HG02884 (cell line): Measurements from ENCODE around the gene MME.

Experiments used
- ATAC-seq: cut with Tn5 transposase; IDR thresholded peaks from one replicate; pipeline ENCODE4 v1.9.1; 2021; ENCODE audit warnings: mild to moderate bottlenecking, moderate library complexity; ENCODE audit not compliant: unreplicated experiment

MME gene

DNA sequence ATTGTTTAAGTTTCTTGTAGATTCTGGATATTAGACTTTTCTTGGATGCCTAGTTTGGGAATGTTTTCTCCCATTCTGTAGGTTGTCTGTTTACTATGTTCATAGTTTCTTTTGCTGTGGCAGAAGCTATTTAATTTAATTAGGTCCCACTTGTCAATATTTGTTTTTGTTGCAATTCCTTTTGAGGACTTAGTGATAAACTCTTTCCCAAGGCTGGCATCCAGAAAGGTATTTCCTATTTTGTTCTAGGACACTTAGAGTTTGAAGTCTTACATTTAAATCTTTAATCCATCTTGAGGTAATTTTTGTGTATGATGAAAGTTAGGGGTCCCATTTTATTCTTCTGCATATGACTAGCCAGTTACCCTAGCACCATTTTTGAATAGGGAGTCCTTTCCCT lies 54.9 kb downstream of the MME start:
- ATAC-seq = no peak

DNA sequence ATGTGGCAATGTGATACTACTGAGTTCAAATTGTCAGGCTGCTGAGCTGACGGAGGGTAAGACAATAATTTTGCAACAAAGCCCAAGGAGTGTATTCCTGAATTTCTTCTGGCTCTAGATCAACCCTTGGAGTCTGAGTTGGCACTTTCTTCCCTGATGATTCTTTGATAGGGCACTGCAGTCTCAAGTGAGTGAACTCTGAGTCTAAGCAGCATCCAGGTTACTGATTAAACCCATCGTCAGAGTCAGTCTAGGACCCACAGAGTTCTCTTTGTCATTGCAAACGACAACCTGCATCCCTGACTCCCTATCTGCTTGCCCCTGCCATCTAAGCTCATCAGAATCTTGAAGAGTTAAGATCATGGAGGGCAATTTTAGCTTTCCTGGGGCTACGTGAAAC lies 58.6 kb downstream of the MME start:
- no peak for ATAC-seq

DNA sequence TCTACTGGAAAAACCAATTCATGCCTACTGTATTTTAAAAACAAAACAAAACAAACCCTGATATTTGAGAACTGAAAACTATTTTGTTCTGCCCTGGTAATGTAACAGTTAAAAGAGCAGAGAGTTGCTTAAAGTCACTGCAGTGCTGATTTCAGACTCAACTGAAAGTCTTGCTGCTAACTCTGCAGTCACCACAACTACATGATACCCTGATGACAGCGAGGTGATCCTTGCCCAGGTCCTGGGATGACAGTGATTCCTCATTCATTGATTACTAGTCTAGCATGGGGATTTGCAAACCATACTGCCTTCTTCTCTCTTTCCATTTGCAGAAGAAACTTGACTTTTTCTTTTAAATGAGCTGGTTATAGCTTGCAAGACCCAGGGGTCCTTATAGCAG lies 67.5 kb downstream of the MME start:
- ATAC-seq = no peak

DNA sequence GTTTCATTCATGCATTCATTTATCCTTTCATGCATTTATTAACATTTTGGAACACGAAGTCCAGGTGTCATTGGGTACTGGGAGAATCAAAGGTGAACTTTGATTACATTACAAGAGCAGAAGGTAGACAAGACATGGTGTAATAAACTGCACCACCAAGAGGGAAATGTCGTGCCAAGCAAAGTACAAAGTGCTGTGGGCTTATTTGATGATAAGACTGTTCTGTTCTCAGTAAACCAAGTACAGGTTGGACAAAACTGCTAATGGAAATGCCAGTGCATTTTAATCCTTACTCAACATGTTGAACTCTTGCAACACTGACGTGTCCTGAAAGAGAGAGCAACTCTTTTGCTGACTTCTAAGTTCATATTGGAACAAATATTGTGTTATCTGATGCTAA lies 69.4 kb downstream of the MME start:
- ATAC-seq = no peak

DNA sequence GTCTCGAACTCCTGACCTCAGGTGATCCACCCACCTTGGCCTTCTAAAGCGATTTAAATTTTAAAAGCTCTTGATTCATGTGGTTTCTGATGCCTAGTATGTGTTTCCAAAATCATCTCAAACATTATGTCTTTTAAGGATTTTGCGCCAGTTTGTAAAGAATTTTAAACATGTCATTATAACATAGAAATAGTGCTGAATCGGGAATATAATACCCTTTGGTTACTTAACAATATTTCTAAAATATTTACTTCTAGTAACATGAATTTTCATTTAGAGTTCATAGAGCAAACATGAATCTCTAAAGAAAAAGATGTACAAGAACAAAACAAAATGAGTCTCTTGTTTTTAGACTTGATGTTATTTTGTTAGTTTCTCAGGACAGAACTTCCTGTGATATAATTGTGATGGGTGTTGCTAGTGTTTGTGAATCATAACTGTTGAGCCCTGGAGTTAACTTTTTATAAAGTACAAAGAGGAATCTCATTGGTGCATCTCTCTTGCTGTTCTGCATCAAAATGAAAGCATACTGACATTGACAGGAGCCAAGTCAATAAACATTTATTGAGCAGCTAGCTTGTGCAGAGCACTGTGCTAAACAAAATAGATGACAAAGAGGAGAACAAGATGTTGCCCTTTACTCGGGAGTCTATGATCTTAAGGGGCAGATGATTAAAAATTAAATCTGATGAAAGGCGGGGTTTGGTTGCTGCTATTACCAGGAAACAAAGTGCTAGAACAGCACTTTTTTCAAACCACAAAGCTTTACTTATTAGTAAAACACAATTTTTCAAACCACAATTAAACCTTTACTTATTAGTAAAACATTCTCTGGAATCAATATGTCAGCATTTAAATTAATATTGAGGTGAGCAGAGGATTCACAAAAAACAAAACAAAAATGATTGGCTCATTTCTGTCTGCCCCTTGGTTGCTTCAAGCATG lies 73.4 kb downstream of the MME start:
- ATAC-seq = no peak

DNA sequence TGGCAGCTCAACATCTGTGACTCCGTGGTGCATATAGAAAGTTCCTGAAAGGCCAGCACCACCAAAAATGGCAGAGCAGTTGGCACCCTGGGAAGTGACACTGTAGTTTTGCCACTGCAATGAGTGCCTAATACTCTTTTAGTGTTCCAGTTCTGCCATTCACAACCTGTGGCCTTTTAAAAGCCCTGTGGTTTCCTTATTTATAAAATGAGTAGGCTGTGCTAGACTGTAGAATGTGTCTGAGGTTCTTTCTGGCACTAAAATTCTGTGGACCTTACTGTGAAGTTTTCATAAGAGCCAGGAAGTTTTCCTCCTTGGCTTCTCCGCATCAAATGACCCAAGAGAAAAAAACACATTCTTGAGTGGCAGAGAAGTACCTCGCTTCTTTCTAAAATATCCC lies 74.1 kb downstream of the MME start:
- ATAC-seq = no peak

DNA sequence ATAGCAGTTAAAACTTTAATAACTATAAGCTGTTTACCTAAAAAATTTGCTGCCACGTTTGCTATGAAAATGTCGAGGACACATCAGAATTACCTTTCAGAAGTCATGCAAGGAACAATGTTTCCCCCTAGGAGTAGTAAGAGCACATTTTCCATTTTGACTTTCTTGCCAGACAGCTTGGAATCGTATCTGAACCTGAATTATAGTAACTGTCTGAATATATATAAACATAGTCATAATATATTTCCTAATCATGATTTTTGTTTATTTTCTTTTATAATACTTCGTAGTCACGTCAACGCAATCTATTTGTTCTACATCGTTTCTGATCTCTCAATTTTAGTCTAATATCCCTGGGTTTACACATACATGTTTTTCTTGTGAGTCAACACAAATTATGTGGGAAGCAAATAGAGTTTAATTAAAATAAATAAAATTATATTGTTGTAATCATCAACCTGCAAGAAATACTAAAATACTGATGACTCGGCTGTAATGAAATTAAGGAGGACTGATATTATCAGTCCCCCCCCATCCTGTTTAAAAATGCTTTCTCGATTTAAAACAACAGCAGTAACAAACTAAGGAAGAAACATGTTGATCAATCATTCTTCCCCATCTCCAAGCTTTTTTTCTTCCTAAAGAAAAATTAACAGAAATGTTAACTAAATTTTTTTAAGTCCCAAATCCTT lies 78.4 kb downstream of the MME start:
- no peak for ATAC-seq

DNA sequence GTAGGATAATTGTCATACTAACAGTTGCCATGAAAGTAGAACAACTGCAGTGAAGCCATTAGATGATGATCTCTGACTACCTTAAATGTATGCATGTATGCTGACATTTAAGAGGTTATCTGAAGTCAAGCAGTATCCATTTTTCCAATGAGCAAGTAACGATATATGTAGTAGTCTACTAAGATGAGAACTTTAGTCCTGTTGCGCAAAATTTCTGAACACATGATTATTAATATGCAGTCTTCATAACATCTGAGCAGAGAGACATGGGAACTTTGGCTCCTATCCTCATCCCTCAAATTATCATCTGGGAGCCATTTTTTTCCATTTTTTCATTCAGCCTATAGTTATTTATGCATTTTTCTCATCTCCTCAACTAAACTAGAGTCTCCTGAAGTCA lies 79.2 kb downstream of the MME start:
- ATAC-seq = no peak

DNA sequence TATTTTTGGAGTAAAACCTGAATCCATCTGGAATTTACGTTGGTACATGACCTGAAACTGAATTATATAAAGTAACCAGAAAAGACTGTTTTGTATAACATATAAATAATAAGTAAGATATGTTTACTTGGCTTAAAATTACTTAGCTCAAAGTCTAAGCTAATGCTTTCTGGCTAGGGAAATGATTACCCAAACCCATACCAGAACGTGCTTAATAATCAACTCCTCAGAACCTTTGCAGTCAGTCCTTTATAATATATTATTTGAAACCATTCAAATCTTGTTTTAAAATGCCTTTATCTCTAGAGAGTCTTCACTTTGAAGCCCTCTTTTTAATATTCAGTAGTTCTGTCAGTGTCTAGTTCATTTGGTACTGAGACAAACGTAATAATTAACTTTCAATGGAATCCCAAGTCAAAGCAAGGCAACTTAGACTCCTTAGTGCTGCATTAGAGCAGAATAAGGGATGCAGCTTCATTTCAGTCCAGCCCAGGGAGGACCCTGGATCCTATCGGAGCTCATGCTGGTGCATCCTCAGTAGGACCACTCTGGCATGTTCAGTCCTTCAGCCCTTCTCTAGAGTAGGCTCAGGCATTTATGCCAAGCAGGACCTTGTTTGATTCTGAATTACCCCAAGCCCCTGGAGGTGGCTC lies 81.6 kb downstream of the MME start:
- no peak for ATAC-seq

DNA sequence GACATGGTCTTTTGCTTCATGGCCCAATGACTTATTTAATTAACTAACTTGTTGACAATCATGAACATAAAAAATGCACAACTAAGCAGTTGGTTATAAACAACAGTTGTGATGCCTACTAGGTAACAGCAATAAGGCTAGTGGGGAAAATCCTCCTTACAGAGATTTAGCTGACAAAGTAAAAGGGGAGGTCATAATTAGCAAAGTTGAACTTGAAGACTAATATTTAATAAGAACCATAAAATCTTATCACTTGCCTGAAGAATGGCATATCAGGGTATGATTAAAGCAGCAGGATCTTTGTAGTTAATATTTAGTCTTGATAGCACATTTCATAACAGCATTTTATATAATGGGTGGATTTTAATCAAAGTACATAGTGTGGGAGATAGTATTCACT lies 84.2 kb downstream of the MME start:
- no peak for ATAC-seq

DNA sequence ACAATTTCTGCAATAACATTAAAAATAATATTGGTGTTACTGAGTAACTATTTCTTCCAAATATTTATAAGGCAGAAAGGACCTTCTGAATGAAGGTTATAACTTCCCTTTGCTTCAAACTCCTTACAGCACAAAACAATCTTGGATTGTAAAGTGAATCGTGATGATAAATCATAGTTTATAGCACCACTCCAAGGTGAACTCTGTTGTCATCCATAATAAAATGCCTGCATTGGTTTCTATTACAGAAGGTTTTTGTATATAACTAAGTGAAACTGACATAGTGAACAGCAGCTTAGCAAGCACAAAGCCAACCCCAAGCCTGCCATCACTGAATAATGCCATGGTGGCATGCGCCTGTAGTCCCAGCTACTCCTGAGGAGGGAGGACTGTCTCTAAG lies 86.3 kb downstream of the MME start:
- no peak for ATAC-seq

DNA sequence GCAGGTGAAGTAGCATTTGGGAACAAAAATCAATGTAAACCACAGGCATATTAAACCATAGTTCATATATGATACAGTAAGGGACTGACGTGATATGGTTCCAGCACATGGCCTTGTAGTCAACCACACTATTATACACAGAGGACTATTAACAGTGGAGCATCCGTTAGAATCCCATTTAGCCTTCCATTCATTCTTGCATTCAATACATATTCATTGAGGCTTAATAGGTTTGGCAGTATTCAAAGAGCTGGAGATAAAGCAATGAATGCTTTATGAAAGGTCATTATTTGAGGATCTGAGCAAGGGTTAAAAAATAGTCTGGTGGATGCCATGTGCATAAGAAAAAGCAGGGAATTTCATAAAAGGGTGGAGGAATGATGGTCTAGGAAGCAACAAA lies 89.1 kb downstream of the MME start:
- no peak for ATAC-seq

DNA sequence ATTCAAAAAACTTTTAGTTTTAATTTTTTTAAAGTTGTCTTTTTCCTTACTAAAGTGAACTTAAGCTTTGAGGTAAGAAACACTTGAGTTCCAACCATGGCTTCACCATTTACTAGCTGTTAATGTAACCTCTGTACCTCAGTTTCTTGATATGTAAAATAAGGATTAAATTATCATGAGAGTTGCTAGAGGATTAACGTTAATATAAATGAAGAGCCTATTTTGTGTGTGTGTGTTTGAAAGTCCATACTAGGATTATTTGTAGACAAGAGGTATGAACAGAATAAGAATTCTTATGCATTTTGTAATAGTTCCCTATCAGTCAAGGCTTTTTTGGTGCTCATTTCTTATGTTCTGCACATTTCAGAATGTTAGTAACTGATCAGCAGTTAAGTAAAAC lies 93.7 kb downstream of the MME start:
- ATAC-seq = no peak

DNA sequence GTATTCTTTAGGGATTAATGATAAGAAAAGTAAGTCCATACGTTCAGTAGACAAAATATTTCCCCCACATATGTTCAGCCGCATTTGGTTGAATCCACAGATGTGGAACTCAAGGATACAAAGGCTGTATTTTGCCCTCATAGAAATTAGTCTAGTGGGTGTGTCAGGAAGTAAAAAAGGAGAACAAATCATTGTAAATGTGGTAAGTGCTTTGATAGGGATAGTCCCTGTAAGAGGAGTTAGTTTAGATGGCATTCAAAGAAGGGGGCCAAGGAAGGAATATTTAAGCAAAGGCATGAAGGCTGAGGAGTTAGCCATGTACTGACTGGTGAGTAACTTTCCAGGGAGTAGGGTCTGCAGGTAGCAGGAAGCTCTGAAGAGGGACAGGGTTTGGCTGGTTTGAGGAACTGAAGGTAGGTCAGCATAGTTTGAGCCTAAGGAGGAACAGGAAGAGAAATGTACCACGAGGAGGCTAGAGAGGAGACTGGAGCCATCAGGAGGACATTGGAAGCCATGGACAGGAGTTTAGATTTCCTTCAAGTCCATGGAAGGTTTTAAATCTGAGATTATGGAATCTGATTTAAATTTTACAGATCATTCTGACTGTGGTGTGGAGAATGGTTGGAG lies 98.8 kb downstream of the MME start:
- ATAC-seq = no peak

DNA sequence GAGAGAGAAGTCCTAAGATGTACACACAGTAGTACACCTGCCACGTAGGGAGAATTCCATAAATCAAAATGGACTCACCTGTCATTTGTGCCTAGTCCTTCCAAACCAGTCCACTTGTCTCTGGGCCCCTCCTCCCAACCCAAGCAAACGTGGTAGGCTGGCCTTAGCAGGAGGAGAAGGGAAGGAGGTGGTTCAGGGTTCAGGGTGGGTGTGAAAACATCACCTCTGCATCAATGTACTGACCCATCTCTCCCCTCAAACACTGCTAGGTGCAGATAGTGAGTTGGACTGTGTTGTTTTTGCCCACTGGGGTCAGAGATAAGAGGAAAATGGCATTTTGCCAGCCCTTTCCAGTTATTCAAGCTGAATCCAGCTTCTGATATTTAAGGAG lies 99.3 kb downstream of the MME start:
- no peak for ATAC-seq

DNA sequence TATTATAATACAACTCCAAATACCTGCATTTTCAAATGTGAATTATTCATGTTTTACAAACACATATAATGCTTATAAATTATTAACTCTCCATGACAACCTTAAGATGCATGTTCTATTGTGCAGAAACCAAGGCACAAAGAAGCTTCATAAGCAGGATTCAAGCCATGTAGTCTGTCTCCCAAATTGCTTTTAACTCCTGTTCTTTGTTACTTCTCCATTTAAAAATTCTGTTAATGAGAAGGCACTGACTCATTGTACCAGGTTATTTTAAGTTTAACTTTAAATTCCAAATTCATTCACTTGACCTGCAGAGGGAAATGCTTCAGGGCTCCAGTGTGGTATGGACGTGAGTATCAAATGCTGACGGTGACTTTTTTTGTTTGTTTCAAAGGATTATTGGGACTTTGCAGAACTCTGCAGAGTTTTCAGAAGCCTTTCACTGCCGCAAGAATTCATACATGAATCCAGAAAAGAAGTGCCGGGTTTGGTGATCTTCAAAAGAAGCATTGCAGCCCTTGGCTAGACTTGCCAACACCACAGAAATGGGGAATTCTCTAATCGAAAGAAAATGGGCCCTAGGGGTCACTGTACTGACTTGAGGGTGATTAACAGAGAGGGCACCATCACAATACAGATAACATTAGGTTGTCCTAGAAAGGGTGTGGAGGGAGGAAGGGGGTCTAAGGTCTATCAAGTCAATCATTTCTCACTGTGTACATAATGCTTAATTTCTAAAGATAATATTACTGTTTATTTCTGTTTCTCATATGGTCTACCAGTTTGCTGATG lies 100.0 kb downstream of the MME start:
- ATAC-seq = no peak

DNA sequence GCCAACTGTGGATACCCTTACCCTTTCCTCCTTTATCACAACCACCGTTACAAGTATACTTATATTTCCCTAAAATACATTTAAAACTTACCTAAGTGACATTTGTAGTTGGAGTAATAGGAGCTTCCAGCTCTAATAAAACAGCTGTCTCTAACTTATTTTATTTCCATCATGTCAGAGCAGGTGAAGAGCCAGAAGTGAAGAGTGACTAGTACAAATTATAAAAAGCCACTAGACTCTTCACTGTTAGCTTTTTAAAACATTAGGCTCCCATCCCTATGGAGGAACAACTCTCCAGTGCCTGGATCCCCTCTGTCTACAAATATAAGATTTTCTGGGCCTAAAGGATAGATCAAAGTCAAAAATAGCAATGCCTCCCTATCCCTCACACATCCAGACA lies 102.3 kb downstream of the MME start:
- ATAC-seq = no peak

DNA sequence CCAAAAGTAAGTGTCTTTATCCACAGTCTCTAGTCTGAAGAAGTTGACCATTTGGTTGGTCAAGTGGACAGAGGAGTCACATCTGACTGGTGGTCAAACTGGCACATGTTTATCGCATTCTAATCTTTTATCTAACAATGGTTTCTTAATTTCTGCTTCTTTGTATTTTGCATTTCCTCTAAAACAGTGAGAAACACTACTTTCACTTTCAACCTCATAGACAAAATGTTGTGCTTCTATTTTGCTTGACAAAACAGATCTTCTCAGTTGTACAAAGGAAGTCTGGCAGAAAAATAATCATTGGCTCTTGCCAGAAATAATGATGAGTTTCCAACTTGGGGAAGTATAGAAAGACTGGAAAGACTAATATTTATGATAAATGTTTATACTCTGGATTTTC lies 103.9 kb downstream of the MME start:
- ATAC-seq = no peak

DNA sequence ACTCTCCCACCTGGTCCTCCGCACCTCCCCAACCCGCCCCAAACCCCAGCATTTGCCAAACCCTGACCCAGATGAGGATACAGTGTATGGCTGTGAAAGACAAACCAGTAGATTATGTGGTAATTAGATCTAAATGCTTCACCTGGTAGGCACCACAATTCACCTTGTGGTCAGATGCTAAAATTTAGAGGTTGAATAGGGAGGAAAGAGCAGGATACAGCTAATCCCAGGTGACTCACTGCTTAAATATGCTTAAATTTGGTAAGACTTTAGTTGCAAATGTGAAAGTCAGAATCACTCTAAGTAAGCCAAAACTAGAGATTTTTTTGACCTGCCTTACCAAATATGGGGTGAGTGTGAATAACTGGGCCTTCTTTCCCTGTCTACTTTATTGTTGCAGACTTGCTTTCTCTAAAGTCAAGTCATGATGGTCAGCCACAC lies 105.5 kb downstream of the MME start:
- no peak for ATAC-seq

DNA sequence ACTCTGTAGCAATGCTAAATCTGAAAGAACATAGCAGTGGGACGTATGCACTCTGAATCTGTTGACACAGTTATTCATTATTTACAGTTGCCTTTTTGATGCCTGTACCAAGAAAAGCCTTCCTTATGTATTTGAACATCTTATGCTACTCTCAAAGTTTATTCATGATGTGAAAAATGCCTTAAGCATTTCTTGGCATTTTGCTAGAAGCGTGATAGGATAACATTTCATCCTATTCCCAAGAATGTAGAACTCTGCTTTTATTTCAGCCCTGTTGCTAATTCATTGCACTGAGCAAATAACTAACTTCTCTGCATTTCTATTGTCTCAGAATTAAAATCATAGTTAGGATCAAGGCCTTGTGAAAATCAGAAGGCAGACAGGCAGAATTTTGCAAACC lies 107.9 kb downstream of the MME start:
- no peak for ATAC-seq

DNA sequence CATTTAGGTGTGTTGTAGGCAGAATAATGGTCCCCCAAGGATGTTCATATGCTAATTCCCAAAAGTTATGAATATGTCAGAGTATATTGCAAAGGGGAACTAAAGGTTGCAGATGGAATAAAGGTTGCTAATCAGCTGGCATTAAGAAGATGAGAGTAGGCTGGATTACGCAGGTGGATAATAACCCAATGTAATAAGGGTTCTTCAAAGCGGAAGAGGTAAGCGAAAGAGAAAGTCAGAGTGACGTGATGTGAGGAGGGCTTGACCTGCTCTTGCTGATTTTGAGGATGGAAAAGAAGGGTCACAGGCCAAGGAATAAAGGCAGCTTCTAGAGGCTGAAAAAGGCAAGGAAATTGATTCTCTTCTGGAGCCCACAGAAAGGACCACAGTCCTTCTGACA lies 109.4 kb downstream of the MME start:
- ATAC-seq = no peak
